ENCODE results near the gene ZNF688.

GRCh38 chr16:30619202-30619601, 47.7 kb upstream of the ZNF688 start:
- TF ChIP-seq POLR2AphosphoS5 (IDR thresholded peaks at IDR 0.05) (no peak), CTCF (IDR thresholded peaks at IDR 0.05) (no peak), POLR2A (IDR thresholded peaks at IDR 0.05) (no peak), EP300 (IDR thresholded peaks at IDR 0.05) (no peak)
